ENCODE data around the gene PAX7.

DNA sequence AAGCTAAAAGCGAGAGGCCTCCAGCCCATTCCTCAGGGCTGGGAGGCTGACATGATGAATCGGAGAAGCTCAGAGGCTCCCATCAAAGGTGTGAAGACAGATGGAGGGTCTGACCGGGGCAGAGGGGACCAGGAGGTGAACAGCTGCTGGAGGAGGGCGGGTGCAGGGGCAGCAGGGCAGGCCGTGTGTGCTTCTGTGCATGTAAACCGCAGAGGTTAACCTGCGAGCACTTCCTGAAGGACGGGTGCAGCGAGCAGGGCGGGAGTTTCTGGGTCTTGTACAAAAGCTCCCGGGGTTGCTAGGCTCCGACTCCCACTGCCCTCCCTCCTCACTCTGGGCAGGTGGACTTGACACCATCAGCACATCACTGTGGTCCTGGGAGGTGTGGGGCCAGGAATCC lies 75.2 kb downstream of the PAX7 start:
- TF ChIP-seq, protein P1, sequence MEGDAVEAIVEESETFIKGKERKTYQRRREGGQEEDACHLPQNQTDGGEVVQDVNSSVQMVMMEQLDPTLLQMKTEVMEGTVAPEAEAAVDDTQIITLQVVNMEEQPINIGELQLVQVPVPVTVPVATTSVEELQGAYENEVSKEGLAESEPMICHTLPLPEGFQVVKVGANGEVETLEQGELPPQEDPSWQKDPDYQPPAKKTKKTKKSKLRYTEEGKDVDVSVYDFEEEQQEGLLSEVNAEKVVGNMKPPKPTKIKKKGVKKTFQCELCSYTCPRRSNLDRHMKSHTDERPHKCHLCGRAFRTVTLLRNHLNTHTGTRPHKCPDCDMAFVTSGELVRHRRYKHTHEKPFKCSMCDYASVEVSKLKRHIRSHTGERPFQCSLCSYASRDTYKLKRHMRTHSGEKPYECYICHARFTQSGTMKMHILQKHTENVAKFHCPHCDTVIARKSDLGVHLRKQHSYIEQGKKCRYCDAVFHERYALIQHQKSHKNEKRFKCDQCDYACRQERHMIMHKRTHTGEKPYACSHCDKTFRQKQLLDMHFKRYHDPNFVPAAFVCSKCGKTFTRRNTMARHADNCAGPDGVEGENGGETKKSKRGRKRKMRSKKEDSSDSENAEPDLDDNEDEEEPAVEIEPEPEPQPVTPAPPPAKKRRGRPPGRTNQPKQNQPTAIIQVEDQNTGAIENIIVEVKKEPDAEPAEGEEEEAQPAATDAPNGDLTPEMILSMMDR (conservative IDR thresholded peaks at IDR 0.05): no peak
- TF ChIP-seq ZFX (IDR thresholded peaks at IDR 0.05): no peak

Measured in C4-2B (cell line).